ENCODE measurements around the gene CALN1.

Gene CALN1

GRCh38 chr7:71991586-71991985 lies 420.6 kb downstream of the CALN1 start:
- Histone ChIP-seq H3K4me1 (ENCODE audit: low read length) (no peaks in the 10 kb centered on the region), H3K4me3 (ENCODE audit: low read length) (no peak overlapping the region), H4K20me1 (ENCODE audit: insufficient read depth, low read length) (no peaks in the 10 kb centered on the region), H3K27me3 (ENCODE audit: low read depth, low read length) (no peaks in the 10 kb centered on the region), H3K79me2 (ENCODE audit: low read length) (no peaks in the 10 kb centered on the region), H3K4me2 (ENCODE audit: low read length) (no peak overlapping the region), H3K9me3 (ENCODE audit: insufficient read depth, low read length) (no peaks in the 10 kb centered on the region), H2AFZ (ENCODE audit: low read depth, low read length) (no peak overlapping the region), H3K9ac (ENCODE audit: low read length) (no peak overlapping the region), H3K27ac (ENCODE audit: low read length) (no peak overlapping the region), H3K36me3 (replicated peaks; ENCODE audit: low read depth, low read length) (no peaks in the 10 kb centered on the region)
- no peak for TF ChIP-seq CTCF (IDR thresholded peaks at IDR 0.05; ENCODE audit: low read depth, low read length)
- TF ChIP-seq EZH2phosphoT487 (IDR thresholded peaks at IDR 0.05; ENCODE audit: low read depth): no peak

GRCh38 chr7:71990138-71990462 lies 422.0 kb downstream of the CALN1 start:
- H3K36me3 ChIP-seq (replicated peaks; ENCODE audit: low read depth, low read length): no peaks in the 10 kb centered on the region
- no peaks in the 10 kb centered on the region for H4K20me1 ChIP-seq (ENCODE audit: insufficient read depth, low read length)
- no peak overlapping the region for H3K9ac ChIP-seq (ENCODE audit: low read length)
- H3K27me3 ChIP-seq (ENCODE audit: low read depth, low read length): no peaks in the 10 kb centered on the region
- H2AFZ ChIP-seq (ENCODE audit: low read depth, low read length): no peak overlapping the region
- no peak for TF ChIP-seq EZH2phosphoT487 (IDR thresholded peaks at IDR 0.05; ENCODE audit: low read depth)
- no peak for TF ChIP-seq CTCF (IDR thresholded peaks at IDR 0.05; ENCODE audit: low read depth, low read length)
- no peak overlapping the region for H3K4me2 ChIP-seq (ENCODE audit: low read length)
- H3K4me1 ChIP-seq (ENCODE audit: low read length): no peaks in the 10 kb centered on the region
- H3K4me3 ChIP-seq (ENCODE audit: low read length): no peak overlapping the region
- H3K9me3 ChIP-seq (ENCODE audit: insufficient read depth, low read length): no peaks in the 10 kb centered on the region
- no peak overlapping the region for H3K27ac ChIP-seq (ENCODE audit: low read length)
- no peaks in the 10 kb centered on the region for H3K79me2 ChIP-seq (ENCODE audit: low read length)

- Histone ChIP-seq H3K4me3 (ENCODE audit: low read length) (no peak overlapping the region), H3K9me3 (ENCODE audit: insufficient read depth, low read length) (no peaks in the 10 kb centered on the region), H3K27ac (ENCODE audit: low read length) (no peak overlapping the region), H3K4me1 (ENCODE audit: low read length) (no peaks in the 10 kb centered on the region), H3K9ac (ENCODE audit: low read length) (no peak overlapping the region), H3K36me3 (replicated peaks; ENCODE audit: low read depth, low read length) (no peaks in the 10 kb centered on the region), H3K79me2 (ENCODE audit: low read length) (no peaks in the 10 kb centered on the region), H3K27me3 (ENCODE audit: low read depth, low read length) (no peaks in the 10 kb centered on the region), H4K20me1 (ENCODE audit: insufficient read depth, low read length) (no peaks in the 10 kb centered on the region), H3K4me2 (ENCODE audit: low read length) (no peak overlapping the region), H2AFZ (ENCODE audit: low read depth, low read length) (no peak overlapping the region)
- TF ChIP-seq EZH2phosphoT487 (IDR thresholded peaks at IDR 0.05; ENCODE audit: low read depth): no peak
- no peak for TF ChIP-seq CTCF (IDR thresholded peaks at IDR 0.05; ENCODE audit: low read depth, low read length)
These were observed 423.9 kb downstream of the CALN1 start for GRCh38 chr7:71988201-71988600.

GRCh38 chr7:71987200-71987767 lies 424.9 kb downstream of the CALN1 start:
- no peak overlapping the region for H3K9ac ChIP-seq (ENCODE audit: low read length)
- H2AFZ ChIP-seq (ENCODE audit: low read depth, low read length): no peak overlapping the region
- H3K79me2 ChIP-seq (ENCODE audit: low read length): no peaks in the 10 kb centered on the region
- no peak for TF ChIP-seq CTCF (IDR thresholded peaks at IDR 0.05; ENCODE audit: low read depth, low read length)
- no peak for TF ChIP-seq EZH2phosphoT487 (IDR thresholded peaks at IDR 0.05; ENCODE audit: low read depth)
- no peak overlapping the region for H3K4me3 ChIP-seq (ENCODE audit: low read length)
- H3K36me3 ChIP-seq (replicated peaks; ENCODE audit: low read depth, low read length): no peaks in the 10 kb centered on the region
- H3K27ac ChIP-seq (ENCODE audit: low read length): no peak overlapping the region
- no peaks in the 10 kb centered on the region for H4K20me1 ChIP-seq (ENCODE audit: insufficient read depth, low read length)
- no peak overlapping the region for H3K4me2 ChIP-seq (ENCODE audit: low read length)
- H3K27me3 ChIP-seq (ENCODE audit: low read depth, low read length): no peaks in the 10 kb centered on the region
- no peaks in the 10 kb centered on the region for H3K9me3 ChIP-seq (ENCODE audit: insufficient read depth, low read length)
- no peaks in the 10 kb centered on the region for H3K4me1 ChIP-seq (ENCODE audit: low read length)
